T-helper 1 cell treated with Interleukin-12 subunit alpha and Interleukin-12 subunit beta and Interleukin-4 antibody, amounts not matched to agents 30 μg/mL and 1 μg/mL, for 36 hours (primary cell): ENCODE results near the gene GBF1.

ENCODE experiments used
- H3K27ac Mint-ChIP-seq: one replicate; pipeline ENCODE4 v1.8.0; 2021; ENCODE audit warnings: mild to moderate bottlenecking, mixed read lengths
- H3K27me3 Mint-ChIP-seq: one replicate; pipeline ENCODE4 v1.8.0; 2021; ENCODE audit warnings: low read depth, mixed read lengths
- H3K36me3 Mint-ChIP-seq: one replicate; pipeline ENCODE4 v1.8.0; 2021; ENCODE audit warnings: low read depth, mixed read lengths
- H3K4me1 Mint-ChIP-seq: one replicate; pipeline ENCODE4 v1.8.0; 2021; ENCODE audit warnings: low read depth, mixed read lengths
- H3K4me3 Mint-ChIP-seq: one replicate; pipeline ENCODE4 v1.8.0; 2021; ENCODE audit warnings: mild to moderate bottlenecking, moderate library complexity, mixed read lengths
- H3K9me3 Mint-ChIP-seq: one replicate; pipeline ENCODE4 v1.8.0; 2021; ENCODE audit warnings: mixed read lengths

GBF1 gene

GRCh38 chr10:102225646-102226541 lies 19.4 kb upstream of the GBF1 start, which contains the start of gene ELOVL3:
ELOVL3 (plus strand) TSS chr10:102226299; CDS start chr10:102226549, 250 bp downstream.
- peaks cover 60% of the 10 kb centered on the region for H3K27me3 Mint-ChIP-seq
- peaks cover 19% of the 10 kb centered on the region for H3K4me1 Mint-ChIP-seq
- no peaks in the 10 kb centered on the region for H3K9me3 Mint-ChIP-seq
- H3K4me3 Mint-ChIP-seq = peak within 1 kb of the TSS; percentile 79
- H3K36me3 Mint-ChIP-seq = no peaks in the 10 kb centered on the region
- peak within 1 kb of the TSS; percentile 37 for H3K27ac Mint-ChIP-seq

GRCh38 chr10:102226542-102226870 lies 18.8 kb upstream of the GBF1 start:
- Mint-ChIP-seq H3K27ac (no peak overlapping the region), H3K36me3 (no peaks in the 10 kb centered on the region), H3K9me3 (no peaks in the 10 kb centered on the region), H3K4me3 (peak overlapping the region; percentile 79), H3K27me3 (peaks cover 54% of the 10 kb centered on the region), H3K4me1 (peaks cover 19% of the 10 kb centered on the region)

GRCh38 chr10:102227050-102227449 lies 18.3 kb upstream of the GBF1 start:
- H3K4me1 Mint-ChIP-seq = peaks cover 19% of the 10 kb centered on the region
- no peaks in the 10 kb centered on the region for H3K9me3 Mint-ChIP-seq
- no peak overlapping the region for H3K4me3 Mint-ChIP-seq
- peaks cover 58% of the 10 kb centered on the region for H3K27me3 Mint-ChIP-seq
- no peaks in the 10 kb centered on the region for H3K36me3 Mint-ChIP-seq
- no peak overlapping the region for H3K27ac Mint-ChIP-seq

GRCh38 chr10:102229810-102230263 lies 15.5 kb upstream of the GBF1 start:
- Mint-ChIP-seq H3K27me3 (peaks cover 64% of the 10 kb centered on the region), H3K36me3 (no peaks in the 10 kb centered on the region), H3K4me1 (peaks cover 19% of the 10 kb centered on the region), H3K9me3 (no peaks in the 10 kb centered on the region), H3K4me3 (peak overlapping the region; percentile 76), H3K27ac (no peak overlapping the region)

GRCh38 chr10:102230264-102230860 lies 15.0 kb upstream of the GBF1 start:
- no peak overlapping the region for H3K27ac Mint-ChIP-seq
- peaks cover 19% of the 10 kb centered on the region for H3K4me1 Mint-ChIP-seq
- H3K36me3 Mint-ChIP-seq = no peaks in the 10 kb centered on the region
- peak overlapping the region; percentile 76 for H3K4me3 Mint-ChIP-seq
- H3K9me3 Mint-ChIP-seq = no peaks in the 10 kb centered on the region
- H3K27me3 Mint-ChIP-seq = peaks cover 69% of the 10 kb centered on the region

GRCh38 chr10:102230861-102231356 lies 14.4 kb upstream of the GBF1 start:
- H3K4me1 Mint-ChIP-seq = peaks cover 15% of the 10 kb centered on the region
- no peak overlapping the region for H3K27ac Mint-ChIP-seq
- peak overlapping the region; percentile 61 for H3K4me3 Mint-ChIP-seq
- no peaks in the 10 kb centered on the region for H3K9me3 Mint-ChIP-seq
- H3K36me3 Mint-ChIP-seq = no peaks in the 10 kb centered on the region
- peaks cover 73% of the 10 kb centered on the region for H3K27me3 Mint-ChIP-seq

- Mint-ChIP-seq H3K27me3 (peaks cover 73% of the 10 kb centered on the region), H3K27ac (no peak overlapping the region), H3K9me3 (no peaks in the 10 kb centered on the region), H3K4me3 (peak overlapping the region; percentile 61), H3K4me1 (peaks cover 8% of the 10 kb centered on the region), H3K36me3 (no peaks in the 10 kb centered on the region)
These were observed 13.7 kb upstream of the GBF1 start for GRCh38 chr10:102231357-102232318.

- Mint-ChIP-seq H3K4me3 (no peak overlapping the region), H3K36me3 (no peaks in the 10 kb centered on the region), H3K9me3 (no peaks in the 10 kb centered on the region), H3K27ac (no peak overlapping the region), H3K27me3 (peaks cover 69% of the 10 kb centered on the region), H3K4me1 (peaks cover 8% of the 10 kb centered on the region)
These were observed 11.3 kb upstream of the GBF1 start for GRCh38 chr10:102233997-102234396.

- no peaks in the 10 kb centered on the region for H3K36me3 Mint-ChIP-seq
These were observed 10.3 kb upstream of the GBF1 start for GRCh38 chr10:102234888-102235597.

GRCh38 chr10:102235598-102235920 lies 9.8 kb upstream of the GBF1 start:
- Mint-ChIP-seq H3K4me1 (peaks cover 1% of the 10 kb centered on the region), H3K27me3 (peaks cover 74% of the 10 kb centered on the region), H3K9me3 (no peaks in the 10 kb centered on the region), H3K27ac (no peak overlapping the region), H3K36me3 (no peaks in the 10 kb centered on the region), H3K4me3 (no peak overlapping the region)

More at GRCh38 chr10:102234888-102235597, 10.3 kb upstream of the GBF1 start:
- Mint-ChIP-seq H3K4me1 (peaks cover 2% of the 10 kb centered on the region), H3K4me3 (no peak overlapping the region), H3K27ac (no peak overlapping the region), H3K27me3 (peaks cover 69% of the 10 kb centered on the region), H3K9me3 (no peaks in the 10 kb centered on the region)

- Mint-ChIP-seq H3K4me1 (peaks cover 3% of the 10 kb centered on the region), H3K4me3 (no peak overlapping the region), H3K36me3 (no peaks in the 10 kb centered on the region), H3K27me3 (peaks cover 79% of the 10 kb centered on the region), H3K9me3 (no peaks in the 10 kb centered on the region), H3K27ac (no peak overlapping the region)
These were observed 9.3 kb upstream of the GBF1 start for GRCh38 chr10:102236006-102236405.

GRCh38 chr10:102237711-102238252 lies 7.5 kb upstream of the GBF1 start:
- H3K27ac Mint-ChIP-seq = no peak overlapping the region
- H3K4me1 Mint-ChIP-seq = peaks cover 11% of the 10 kb centered on the region
- H3K4me3 Mint-ChIP-seq = no peak overlapping the region
- no peaks in the 10 kb centered on the region for H3K9me3 Mint-ChIP-seq
- peaks cover 2% of the 10 kb centered on the region for H3K36me3 Mint-ChIP-seq
- H3K27me3 Mint-ChIP-seq = peaks cover 82% of the 10 kb centered on the region

GRCh38 chr10:102240467-102241031 lies 4.8 kb upstream of the GBF1 start:
- H3K4me1 Mint-ChIP-seq = peaks cover 17% of the 10 kb centered on the region
- peaks cover 2% of the 10 kb centered on the region for H3K36me3 Mint-ChIP-seq
- no peak overlapping the region for H3K27ac Mint-ChIP-seq
- H3K9me3 Mint-ChIP-seq = no peaks in the 10 kb centered on the region
- peak overlapping the region; percentile 48 for H3K4me3 Mint-ChIP-seq
- peaks cover 64% of the 10 kb centered on the region for H3K27me3 Mint-ChIP-seq
